KOPT-K1 (cell line): ENCODE results near the gene ADAMTS10.

Experiments
- H3K27ac ChIP-seq: fragments of 200-600 bp; sonication (generic); 2 replicates; pipeline ENCODE4 v1.5.1; 2016; ENCODE audit warnings: antibody characterized with exemption, mild to moderate bottlenecking, low read depth, low read length; ENCODE audit not compliant: poor library complexity, severe bottlenecking
- H3K36me3 ChIP-seq: fragments of 200-600 bp; sonication (generic); 2 replicates; pipeline ENCODE4 v1.5.1; 2017; ENCODE audit warnings: antibody characterized with exemption, mild to moderate bottlenecking, low read length, moderate library complexity; ENCODE audit not compliant: insufficient read depth
- H3K9me3 ChIP-seq: fragments of 200-600 bp; sonication (generic); 2 replicates; pipeline ENCODE4 v1.5.1; 2017; ENCODE audit warnings: antibody characterized with exemption, low read length, mild to moderate bottlenecking; ENCODE audit not compliant: insufficient read depth, poor library complexity, severe bottlenecking

The ADAMTS10 gene

GRCh38 chr19:8531470-8531869 is 79.0 kb downstream of the ADAMTS10 start:
- Histone ChIP-seq H3K9me3 (no peaks in the 10 kb centered on the region), H3K36me3 (no peaks in the 10 kb centered on the region), H3K27ac (no peak overlapping the region)
